ENCODE results near the gene CD300E.
"Not testable (repeated sequence)": the region's sequence is repeated elsewhere in the genome, so short reads cannot be mapped to it uniquely, and the experiment has no call there.

CD300E gene

GRCh38 chr17:74597069-74597790, 26.3 kb downstream of the CD300E start:
- no peak for DNase-seq

GRCh38 chr17:74595037-74595750, 28.3 kb downstream of the CD300E start:
- DNase-seq, result no peak

- no peak for DNase-seq
Observed at GRCh38 chr17:74592087-74592990, 31.2 kb downstream of the CD300E start, which contains the start of gene CD300LD. Gene CD300LD, minus strand, starts transcription at chr17:74592283. Its CDS starts 81 bp downstream, at chr17:74592202.

GRCh38 chr17:74591503-74591902, 32.0 kb downstream of the CD300E start:
- DNase-seq, result no peak

GRCh38 chr17:74585711-74586110, 37.8 kb downstream of the CD300E start:
- no peak for DNase-seq

GRCh38 chr17:74584292-74585060, 39.1 kb downstream of the CD300E start:
- DNase-seq, result no peak

GRCh38 chr17:74582633-74583032, 40.9 kb downstream of the CD300E start:
- no peak for DNase-seq

GRCh38 chr17:74579900-74580299, 43.6 kb downstream of the CD300E start:
- no peak for DNase-seq

GRCh38 chr17:74578979-74579378, 44.6 kb downstream of the CD300E start:
- no peak for DNase-seq

- no peak for DNase-seq
Observed at GRCh38 chr17:74574489-74575142, 48.9 kb downstream of the CD300E start.

- DNase-seq, result not testable (repeated sequence)
Observed at GRCh38 chr17:74573635-74574034, 49.9 kb downstream of the CD300E start.

GRCh38 chr17:74573169-74573568, 50.4 kb downstream of the CD300E start:
- no peak for DNase-seq

GRCh38 chr17:74571621-74572270, 51.8 kb downstream of the CD300E start:
- no peak for DNase-seq

GRCh38 chr17:74569020-74570003, 54.2 kb downstream of the CD300E start:
- peak; percentile 20 for DNase-seq

- DNase-seq, result no peak
Observed at GRCh38 chr17:74568106-74568873, 55.2 kb downstream of the CD300E start.

- DNase-seq, result no peak
Observed at GRCh38 chr17:74567397-74567796, 56.1 kb downstream of the CD300E start, which contains the start of gene CD300H. Gene CD300H, minus strand, starts transcription at chr17:74567509.

GRCh38 chr17:74566132-74566753, 57.3 kb downstream of the CD300E start:
- no peak for DNase-seq

- DNase-seq, result no peak
Observed at GRCh38 chr17:74565126-74565525, 58.4 kb downstream of the CD300E start.

GRCh38 chr17:74563358-74563757, 60.2 kb downstream of the CD300E start:
- DNase-seq, result no peak
